SKM-1 (cell line): ENCODE measurements around the gene PLEKHH1.
"Not testable (repeated sequence)": the region's sequence is repeated elsewhere in the genome, so short reads cannot be mapped to it uniquely, and the experiment has no call there.

Source experiments
- DNase-seq: peaks from one replicate; lab custom pipeline; 2025; ENCODE audit not compliant: unreplicated experiment; lab: John Stamatoyannopoulos, UW

PLEKHH1 gene

DNA sequence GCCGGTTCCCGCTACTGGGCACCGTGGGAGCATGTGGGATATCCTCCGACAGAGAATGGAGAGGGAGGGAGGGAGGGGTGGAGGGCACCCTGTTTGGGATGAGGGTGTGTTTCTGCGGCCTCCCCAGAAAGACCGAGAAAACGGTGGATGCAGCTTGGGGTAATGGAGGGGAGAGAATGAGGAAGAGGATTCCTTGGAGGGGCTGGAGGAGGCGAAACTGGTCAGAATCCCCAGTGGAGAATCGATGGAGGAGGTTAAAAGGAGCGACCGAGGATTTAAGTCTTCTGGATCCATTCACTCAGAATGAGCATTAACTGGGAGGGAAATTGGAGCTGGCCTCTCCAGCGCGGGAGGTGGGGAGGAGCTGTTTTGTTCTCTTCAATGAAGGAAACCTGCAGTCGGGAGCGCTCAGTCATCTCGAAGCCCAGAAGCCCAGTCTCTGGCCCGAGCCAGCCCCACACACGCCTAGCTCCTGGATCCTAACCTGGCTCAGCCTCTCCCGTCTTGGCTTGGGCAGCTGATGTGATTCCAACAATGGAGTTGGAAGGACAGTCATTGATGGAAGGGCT, 87.2 kb downstream of the PLEKHH1 start:
- DNase-seq, result no peak

DNA sequence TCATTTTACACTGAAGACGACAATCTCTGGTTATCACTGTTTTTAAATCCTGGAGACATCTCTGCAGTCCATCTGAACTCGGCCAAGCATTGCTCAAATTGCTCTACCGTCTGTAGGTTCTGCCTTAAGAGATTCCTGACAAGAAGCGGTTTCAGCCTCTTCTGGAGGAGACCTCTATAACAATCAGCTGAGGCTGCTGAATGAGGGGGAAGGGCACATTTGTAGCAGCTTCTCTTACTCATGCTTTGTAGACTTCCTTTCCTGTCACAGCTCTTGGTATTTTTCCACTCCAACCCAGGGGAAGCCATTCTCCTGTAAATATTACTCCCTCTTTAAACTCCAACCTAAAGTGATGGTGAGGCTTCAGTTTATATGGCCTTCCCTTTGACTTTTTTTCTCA, 89.6 kb downstream of the PLEKHH1 start:
- DNase-seq, result no peak

DNA sequence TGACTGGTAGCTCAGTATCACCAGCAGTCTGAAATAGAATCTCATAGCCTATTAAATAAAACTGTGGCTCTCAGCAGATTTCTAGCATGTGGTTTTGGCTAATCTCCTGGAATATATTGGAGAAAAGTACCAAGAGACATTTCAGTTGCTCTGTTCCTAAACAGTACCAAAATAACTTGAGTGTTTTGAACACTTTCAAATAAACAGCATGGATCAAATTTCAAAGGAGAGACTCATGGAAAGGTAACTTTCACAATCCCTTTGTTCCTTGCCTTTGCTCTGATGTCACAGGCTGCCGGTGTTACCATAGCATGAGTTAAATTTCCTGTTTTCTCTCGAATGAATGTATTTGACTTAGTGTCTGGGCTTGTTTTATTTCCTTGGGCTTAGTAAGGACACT, 90.0 kb downstream of the PLEKHH1 start:
- no peak for DNase-seq

DNA sequence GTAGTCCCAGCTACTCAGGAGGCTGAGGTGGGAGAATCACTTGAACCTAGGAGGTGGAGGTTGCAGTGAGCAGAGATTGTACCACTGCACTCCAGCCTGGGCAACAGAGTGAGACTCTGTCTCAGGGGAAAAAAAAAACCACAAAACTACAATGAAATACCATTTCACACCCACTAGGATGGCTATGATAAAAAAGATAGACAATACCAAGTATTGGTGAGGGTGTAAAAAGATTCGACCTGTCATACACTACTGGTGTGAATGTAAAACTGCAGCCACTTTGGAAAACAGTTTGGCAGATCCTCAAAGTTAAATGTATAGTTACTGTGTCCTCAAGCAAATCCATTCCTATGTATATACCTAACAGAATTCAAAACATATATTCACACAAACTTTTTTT, 93.0 kb downstream of the PLEKHH1 start:
- DNase-seq, result not testable (repeated sequence)

DNA sequence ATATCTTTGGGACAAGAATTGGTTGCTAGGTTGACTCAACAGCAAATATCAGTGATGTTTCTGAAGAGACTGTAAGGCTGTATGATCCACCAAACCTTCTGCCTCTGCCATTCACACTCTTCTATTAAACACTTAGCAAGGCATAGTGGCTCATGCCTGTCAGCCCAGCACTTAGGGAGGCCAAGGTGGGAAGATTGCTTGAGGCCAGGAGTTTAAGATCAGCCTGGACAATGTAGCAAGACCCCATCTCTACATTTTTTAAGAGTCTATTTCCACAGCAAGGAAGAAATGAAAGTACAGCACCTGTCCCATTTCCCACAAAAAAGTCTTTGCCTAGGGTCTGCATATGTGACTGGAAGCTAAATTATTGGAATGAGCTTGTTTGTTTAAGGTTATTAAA, 94.4 kb downstream of the PLEKHH1 start:
- no peak for DNase-seq

DNA sequence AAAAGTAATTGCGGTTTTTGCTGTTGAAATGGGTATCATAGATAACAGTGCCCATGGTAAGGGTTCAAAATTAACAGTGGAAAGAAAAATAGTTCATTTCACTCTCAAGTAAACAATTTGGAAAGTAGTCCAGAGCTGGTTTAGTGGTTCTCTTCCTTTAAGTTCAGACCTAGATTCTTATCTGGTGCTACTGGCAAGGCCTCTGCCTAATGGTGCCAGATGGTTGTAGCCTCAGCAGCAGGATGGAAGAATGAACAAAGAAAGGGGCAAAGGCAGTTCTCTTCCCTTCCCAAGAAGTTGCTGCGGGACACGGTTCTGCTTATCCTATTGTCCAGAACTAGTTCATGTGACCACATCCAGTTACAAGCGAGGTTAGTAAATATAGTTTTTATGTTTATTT, 97.1 kb downstream of the PLEKHH1 start:
- no peak for DNase-seq

DNA sequence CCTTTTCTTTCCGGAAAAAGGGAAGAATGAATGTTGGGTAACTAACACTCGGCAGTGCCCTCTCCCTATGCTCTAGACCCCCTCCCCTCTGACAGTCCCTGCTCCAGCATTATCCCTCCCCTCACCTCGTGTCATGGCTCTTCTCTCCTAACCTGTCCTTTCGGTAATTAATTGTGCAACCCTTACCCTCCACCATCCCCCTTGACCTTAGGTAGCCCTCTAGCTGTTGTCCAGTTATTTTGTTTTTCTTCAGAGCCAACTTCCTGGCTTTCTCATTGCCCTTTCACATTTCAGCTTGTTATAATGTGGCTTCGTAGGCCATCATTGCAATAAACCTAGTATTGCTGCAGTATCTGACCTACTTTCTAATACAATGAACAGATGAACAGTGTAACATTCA, 97.8 kb downstream of the PLEKHH1 start:
- no peak for DNase-seq

DNA sequence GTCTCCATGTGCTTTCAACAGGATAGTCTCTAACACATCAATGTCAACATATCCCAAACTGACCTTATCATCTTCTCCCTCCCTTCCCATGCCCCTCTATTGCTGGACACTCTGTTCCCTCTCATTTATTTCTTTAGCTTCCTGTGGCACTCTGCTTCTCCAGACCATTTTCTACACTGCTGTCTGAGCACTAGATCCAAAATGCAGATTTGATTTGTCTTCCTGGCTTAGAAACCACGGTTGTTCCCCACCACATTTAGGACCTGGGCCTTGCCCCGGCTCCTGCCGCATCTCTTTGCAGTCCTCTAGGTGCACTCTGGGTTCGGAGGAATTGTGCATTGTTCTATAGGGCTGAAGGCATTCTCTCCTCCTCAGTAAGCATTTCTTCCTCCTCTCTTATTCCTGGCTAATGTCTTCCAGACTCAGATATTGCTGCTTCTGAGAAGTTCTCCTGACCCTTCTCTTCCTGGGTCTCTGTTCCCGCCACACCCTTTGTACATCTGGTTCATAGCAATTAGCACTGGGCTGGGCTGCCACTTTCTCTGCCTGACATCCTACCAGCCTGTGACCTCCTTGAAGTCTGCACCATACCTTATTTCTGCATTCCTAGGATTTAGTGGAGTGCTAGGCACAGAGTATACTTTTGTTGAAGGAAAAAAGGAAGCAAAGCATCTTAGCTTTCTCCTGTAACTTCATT, 100.5 kb downstream of the PLEKHH1 start:
- no peak for DNase-seq

DNA sequence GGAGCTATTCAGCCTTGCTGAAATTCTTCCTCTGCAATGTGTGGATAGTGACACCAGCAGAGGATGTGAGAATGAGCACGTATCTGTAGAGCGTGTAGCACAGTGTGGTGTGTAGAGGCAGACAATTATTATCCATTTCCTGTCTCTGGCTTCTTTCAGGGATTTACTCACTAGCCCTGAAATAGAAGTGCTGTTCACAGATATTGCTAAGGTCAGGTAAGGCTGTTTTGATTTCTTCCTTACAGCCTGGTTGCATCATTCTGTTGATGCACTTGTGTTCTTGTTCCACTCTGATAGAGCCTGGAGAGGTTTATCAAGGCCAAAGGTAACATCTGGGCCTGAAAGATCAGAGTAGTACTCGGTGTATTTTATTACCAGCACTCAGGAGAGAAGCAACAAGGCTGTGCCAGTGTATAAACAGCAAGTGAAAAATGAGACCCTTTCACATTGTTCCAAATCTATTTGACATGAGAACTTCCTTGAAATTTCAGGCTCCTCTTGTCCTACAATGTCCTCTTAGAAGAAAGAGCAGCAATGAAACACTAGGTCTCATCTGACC, 103.3 kb downstream of the PLEKHH1 start:
- no peak for DNase-seq

DNA sequence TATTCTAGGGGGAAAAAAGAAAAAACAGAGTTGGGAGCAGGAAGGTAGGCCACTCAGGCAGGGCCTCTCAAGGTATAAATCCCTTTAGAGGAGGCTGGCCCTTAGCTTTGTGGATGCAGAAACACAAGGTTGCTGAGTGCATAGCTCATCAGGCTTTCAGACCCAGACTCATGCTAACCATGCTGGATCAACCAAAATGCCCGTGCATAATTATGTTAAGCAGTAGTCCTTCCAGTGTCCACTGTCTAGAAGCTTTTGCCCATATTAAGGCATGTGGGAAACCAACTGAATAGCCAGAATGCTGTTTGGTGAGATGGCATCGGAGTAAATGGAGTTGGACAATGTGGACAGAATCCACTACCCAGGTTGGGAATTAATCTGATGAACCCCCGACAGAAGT, 105.6 kb downstream of the PLEKHH1 start:
- DNase-seq, result no peak
